TTC549 (cell line): ENCODE results near the gene UBN1.

Experiments
- FAIRE-seq: peaks from 2 replicates; lab custom pipeline; 2012; peaks lifted over from hg19 to GRCh38; lab: Jason Lieb, UNC

Gene UBN1

GRCh38 chr16:4862639-4863038 is 15.4 kb downstream of the UBN1 start:
- FAIRE-seq = no peak

GRCh38 chr16:4864728-4865127 is 17.4 kb downstream of the UBN1 start:
- no peak for FAIRE-seq

DNA sequence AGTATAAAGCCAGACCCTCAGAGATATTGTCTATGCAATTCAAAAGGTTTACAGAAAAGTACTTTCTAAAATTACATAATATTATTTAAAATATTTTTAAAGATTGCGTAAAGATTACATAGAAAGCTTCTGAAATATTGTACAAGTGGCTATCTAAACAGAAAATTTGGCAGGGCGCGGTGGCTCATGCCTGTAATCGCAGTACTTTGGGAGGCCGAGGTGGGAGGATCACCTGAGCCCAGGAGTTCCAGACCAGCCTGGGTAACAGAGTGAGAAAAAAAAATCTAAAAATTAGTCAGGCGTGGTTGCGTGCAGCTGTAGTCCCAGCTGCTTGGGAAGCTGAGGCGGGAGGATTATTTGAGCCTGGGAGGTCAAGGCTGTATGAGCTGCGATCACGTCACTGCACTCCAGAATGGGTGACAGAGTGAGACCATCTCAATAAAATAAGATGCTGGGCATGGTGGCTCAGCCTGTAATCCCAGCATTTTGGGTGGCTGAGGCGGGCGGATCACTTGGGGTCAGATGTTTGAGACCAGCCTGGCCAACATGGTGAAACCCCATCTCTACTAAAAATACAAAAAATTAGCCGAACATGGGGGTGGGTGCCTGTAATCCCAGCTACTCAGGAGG is 18.1 kb downstream of the UBN1 start:
- no peak for FAIRE-seq

DNA sequence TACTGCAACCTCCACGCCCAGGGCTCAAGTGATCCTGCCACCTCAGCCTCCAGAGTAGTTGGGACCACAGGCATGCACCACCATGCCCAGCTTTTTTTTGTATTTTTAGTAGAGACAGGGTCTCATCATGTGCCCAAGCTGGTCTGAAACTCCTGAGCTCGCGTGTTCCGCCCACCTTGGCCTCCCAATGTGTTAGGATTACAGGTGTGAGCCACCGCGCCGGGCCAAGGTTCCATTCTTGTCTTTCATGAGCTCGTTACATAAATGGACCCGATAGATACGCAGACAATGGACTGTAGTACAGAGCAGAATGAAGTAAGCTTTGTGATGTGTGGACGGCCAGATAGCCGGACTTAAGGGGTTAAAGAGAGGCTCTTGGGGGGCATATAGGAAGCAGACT is 19.3 kb downstream of the UBN1 start:
- FAIRE-seq = no peak

- FAIRE-seq = no peak
Observed at GRCh38 chr16:4868026-4868425, 20.7 kb downstream of the UBN1 start.

DNA sequence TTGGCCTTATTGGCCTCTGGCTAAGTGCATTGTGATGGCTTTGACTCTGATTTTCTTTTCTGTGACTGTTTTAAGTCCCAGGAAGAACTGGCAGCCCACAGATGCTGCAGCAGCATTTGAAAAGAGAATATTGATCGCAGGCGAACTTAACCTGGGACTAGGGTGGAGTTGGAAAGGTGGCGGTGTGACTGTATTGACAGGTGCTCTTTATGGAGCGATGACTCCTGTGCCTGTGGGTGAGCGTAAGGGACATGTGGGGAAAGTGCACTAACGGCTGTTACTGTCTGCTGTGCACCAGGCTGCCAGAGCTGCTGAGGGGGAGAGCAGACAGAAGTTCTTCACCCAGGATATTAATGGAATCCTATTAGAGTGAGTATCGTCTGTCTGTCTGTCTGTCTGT is 21.3 kb downstream of the UBN1 start:
- no peak for FAIRE-seq

DNA sequence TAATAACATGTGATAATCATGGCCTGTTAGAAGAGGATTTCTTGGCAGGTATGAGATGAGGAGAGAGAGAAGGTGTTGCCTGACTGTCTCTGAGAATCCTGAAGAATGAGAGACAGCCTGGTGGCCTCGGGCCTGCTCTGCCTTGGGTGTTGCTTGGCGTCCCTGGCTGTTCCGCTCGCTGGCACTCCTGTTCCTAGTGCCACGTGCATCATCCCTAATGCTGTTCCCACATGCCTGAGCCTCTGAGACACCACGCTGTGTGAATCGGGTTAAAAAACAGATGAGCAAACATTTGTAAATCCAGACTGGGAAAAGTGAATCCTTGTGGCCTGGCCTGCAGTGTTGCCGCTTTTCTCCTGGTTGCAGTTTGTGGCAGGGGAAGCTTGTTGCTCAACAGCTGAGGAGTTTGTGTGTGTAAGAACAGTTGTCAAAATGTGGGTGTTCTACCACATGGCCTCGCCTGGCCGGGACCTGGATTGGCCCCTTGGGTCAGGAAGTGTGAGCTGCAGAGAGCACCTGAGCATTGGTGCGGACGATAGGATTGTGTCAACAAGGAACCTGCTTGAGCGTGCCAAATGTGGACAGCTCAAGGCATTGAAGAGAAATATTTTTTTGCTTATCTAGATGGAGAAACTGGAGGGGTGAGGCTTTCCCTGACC is 22.0 kb downstream of the UBN1 start:
- no peak for FAIRE-seq

DNA sequence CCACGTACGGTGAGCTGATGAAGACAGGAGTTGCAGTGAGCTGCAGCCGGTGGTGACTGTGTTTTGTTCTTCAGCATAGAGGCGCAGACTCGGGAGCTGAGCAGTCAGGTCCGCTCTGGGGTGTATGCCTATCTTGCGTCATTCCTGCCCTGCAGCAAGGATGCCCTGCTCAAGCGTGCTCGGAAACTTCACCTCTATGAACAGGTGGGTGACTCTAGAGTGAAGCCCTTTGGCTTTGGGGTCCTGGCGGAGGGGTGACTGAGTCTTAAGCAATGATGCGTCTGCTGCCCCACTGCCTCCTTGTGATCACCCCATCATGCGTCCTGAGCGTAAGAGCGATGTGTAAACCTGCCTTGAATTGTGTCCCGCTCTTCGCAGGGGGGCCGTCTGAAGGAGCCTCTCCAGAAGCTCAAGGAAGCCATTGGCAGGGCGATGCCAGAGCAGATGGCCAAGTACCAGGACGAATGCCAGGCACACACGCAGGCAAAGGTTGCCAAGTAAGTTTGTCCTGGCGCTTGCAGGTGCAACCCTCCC is 22.9 kb downstream of the UBN1 start:
- no peak for FAIRE-seq

- no peak for FAIRE-seq
Observed at GRCh38 chr16:4871071-4871470, 23.8 kb downstream of the UBN1 start.

GRCh38 chr16:4873091-4873490 is 25.8 kb downstream of the UBN1 start:
- FAIRE-seq = no peak

GRCh38 chr16:4874666-4875065 is 27.4 kb downstream of the UBN1 start:
- FAIRE-seq = no peak

GRCh38 chr16:4876646-4877379 is 29.5 kb downstream of the UBN1 start:
- FAIRE-seq = no peak

- no peak for FAIRE-seq
Observed at GRCh38 chr16:4877380-4877685, 30.1 kb downstream of the UBN1 start.

DNA sequence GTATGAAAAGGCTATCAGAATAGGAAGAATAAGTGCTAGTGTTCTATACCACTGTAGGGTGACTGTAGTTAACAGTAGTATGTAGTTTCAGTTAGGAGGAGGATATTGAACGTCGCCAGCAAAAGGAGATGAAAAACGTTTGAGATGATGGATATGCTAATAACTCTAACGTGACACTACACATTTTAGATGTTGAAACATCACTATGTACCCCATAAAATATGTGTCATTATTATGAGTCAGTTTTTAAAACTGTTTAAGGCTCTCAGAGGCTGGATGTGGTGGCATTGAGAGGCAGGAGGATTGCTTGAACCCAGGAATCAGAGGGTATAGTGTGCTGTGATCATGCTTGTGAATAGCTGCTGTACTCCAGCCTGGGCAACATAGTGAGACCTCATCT is 31.8 kb downstream of the UBN1 start:
- no peak for FAIRE-seq

DNA sequence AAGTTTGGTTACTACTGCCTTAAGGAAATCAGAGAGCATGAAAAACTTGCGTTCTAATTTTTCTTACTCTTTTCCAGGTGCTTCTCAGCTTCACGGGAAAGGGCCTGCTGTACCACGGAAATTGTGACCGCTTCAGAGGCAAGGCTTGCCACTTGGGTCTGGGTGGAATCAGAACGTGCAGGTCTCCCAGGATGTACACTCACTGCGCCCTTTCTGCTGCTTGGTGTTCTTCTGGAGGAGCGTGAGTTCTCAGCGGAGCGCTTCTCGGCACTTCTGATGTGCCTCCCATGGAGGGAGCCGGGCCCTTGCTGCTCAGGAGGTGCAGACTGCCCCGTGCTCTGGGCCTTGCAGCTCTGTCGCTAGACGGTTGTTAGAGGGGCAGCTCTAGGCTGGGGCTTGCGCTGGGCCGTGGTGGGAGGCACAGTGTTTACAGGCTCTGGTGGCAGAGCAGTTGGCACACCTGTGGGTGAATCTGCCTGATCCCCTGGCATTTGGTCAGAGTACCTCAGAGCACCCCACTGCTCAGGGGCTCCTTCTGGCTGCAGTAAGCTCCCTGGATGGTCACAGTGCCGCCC is 32.8 kb downstream of the UBN1 start:
- no peak for FAIRE-seq

GRCh38 chr16:4882000-4882632 is 34.8 kb downstream of the UBN1 start:
- FAIRE-seq = no peak

GRCh38 chr16:4882633-4883285 is 35.5 kb downstream of the UBN1 start:
- FAIRE-seq = no peak

DNA sequence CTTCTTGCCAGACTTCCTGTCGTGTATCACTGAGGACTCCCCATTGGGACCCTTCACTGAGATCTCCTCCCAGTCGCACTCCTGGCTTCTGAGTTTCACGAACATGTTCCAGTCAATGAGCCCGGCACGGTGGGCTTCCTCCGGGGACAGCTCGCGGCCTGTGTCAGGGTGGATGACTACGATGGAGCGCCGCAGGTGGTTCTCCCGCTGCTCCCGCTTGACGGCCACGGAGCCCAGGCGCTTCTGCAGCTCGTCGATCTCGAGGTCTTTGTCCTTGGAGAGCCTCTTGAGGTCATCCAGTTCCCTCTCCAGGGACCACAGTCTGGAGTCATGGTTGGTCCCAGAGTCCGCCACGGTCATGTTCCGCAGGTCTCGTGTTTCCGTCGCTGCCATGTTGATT is 36.2 kb downstream of the UBN1 start:
- no peak for FAIRE-seq

- no peak for FAIRE-seq
Observed at GRCh38 chr16:4884209-4884608, 36.9 kb downstream of the UBN1 start.

- FAIRE-seq = no peak
Observed at GRCh38 chr16:4884972-4885874, 37.9 kb downstream of the UBN1 start.

DNA sequence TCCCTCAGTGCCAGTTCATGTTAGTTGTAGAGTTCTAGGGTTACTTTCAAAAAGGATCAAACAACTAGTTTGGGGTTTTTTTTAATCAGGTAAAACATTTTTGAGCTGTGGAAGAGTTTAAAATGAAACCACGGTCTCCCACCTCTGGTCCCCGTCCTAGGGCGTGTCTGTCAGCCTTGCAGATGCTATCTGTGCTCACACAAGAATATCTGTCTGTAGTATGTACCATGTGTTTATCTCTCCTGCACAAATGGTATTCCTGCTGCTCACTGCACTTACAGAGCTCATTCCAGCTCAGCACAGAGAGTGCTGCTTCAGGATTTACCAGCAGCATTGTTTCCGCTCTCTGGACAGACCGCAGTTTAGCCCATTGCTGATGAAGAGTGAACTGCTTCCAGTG is 38.9 kb downstream of the UBN1 start:
- FAIRE-seq = no peak
